NOMO-1 (cell line): Measurements from ENCODE around the gene PRRX2.
A peak's percentile ranks its signal among the peaks of the same experiment; 100 is the strongest.

Source experiments
- DNase-seq, 2 experiments: peaks; one replicate each; lab custom pipeline; 2025; ENCODE audit not compliant: unreplicated experiment in 2 of 2; lab: John Stamatoyannopoulos, UW

The PRRX2 gene

DNA sequence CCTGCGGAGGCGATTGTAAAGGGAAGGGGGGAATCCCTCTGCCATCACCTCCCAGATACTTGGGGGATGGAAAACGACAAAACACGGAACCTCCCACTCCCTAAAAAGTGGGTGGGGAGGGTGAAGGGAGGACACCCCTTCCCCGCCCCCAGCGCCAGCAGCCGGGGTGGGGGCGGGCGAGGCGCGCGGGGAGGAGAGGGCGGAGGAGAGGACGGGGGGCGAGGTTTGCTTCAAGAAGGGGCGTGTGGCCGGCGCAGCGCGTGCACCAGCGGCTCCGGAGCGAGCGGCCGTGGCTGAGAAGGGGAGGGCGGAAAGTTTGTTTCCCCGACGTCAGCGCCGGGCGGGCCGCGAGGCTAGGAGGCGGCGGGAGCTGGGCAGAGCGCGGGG lies at the start of gene PRRX2:
TSS of gene PRRX2 (plus strand) at position 259 of the 387 bp plus-strand sequence. CDS start 221 bp downstream, outside the sequence.
- no peak for DNase-seq

- DNase-seq, result no peak
Observed at GRCh38 chr9:129617167-129617566, 48.3 kb upstream of the PRRX2 start.

DNA sequence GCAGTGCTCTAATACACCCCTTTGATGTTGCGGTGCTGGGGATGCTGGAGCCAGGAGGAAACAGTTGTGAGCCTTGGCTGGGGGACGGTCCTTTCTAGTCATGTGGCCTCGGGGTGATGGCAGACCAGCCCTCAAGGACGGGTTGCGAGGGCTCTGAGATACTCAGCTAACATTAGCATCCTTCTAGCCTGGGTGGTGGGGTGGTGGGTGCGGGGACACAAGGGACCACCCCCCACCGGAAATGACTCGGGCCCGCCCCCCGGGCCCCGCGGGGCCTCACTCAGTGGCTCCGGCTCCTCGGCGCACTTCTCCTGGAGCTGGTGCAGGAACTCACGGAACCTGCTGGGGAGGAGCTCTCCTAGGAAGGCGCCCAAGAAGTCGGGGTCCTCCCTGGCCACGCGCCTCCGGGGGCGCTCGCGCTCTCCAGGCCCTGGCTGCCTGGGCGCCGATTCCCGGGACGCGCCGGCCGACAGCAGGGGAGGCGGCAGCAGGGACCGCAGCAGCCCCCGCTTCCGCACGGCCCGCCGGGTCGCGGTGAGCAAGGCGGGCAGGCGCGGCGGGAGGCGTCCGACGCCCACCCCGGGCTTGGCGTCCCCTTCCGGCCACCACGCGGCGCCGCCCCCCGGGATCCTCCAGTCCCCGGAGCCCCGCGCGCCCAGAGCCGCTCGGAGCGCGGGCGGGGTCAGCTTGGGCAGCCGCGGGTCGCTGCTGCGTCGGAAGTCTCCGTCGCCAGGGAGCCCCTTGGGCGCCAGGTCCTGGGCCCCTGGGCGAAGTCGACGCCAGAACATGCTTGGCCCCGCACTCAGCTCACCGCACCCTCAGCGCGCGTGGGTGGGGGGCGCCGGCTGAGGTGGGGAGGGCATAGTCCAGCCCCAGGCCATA lies 45.4 kb upstream of the PRRX2 start:
- DNase-seq, result peak in 1 of 2 experiments; percentile 14

- no peak for DNase-seq
Observed at GRCh38 chr9:129620669-129621295, 44.7 kb upstream of the PRRX2 start, which contains the start of gene C9orf50. C9orf50 (minus strand) TSS chr9:129621101; CDS start chr9:129620574, 527 bp downstream.

GRCh38 chr9:129623331-129623730 lies 42.1 kb upstream of the PRRX2 start:
- DNase-seq, result peak; percentile 54 to 72

DNA sequence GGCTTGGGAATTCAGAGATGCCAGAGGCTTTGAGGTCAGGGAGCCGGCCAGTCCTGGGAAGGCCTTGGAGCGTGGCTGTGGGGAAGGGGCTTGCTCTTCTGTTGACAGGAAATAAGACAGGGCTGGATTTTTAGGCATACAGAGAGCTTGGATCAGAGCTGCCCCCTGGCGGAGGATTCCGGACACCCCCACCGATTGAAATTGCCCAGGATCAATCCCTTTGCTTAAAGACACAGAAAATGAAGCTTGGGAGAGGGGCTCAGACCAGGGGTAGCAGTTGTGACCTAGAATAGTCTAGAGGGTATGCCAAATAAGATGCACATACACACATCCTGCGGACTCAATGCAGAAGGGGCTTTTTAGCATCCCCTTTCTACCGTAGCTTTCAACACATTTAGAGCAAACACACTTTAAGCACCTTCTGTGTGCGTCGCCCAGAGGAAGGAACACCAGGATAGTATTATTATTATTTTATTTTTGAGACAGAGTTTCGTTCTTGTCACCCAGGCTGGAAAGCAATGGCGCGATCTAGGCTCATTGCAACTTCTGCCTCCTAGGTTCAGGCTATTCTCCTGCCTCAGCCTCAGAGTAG lies 41.2 kb upstream of the PRRX2 start:
- DNase-seq, result peak; percentile 21 to 50

GRCh38 chr9:129624947-129625346 lies 40.5 kb upstream of the PRRX2 start:
- peak; percentile 75 to 91 for DNase-seq

- peak; percentile 71 to 89 for DNase-seq
Observed at GRCh38 chr9:129626079-129626624, 39.3 kb upstream of the PRRX2 start, which contains the start of gene NTMT1. NTMT1 (plus strand) TSS chr9:129626163; CDS start chr9:129632704, 6,541 bp downstream.

DNA sequence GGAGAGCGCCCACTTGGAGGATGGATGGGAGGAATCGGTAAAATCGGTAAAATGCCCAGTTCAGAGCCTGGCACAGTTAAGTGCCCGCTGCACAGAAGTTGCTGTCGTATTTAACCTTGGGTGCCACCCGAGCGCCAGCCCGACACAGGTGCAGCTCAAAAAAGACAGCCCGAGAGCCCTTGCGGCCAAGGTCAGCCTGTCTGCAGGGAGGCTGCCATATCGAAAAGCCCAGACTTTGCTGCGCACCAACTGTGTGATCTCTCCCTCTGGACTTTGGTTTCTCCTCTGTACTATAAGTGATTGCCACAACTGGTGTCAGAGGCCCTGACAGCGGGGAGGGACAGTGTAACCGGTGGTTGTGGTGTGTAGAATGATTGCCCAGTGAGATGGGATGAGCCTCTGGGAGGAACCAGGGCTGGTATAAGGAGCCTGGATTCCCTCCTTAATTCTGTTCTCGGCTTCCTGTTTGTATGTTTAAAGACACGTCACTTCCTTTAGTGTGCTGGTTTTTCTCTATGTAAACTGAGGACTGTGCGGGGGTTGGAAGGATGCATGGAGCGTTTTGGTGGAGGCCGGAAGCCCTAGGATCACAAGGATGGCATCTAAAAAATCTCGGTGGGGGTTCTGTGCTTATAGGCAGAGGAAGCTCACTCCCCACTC lies 38.7 kb upstream of the PRRX2 start:
- peak in 1 of 2 experiments; percentile 55 for DNase-seq

- peak in 1 of 2 experiments; percentile 34 for DNase-seq
Observed at GRCh38 chr9:129627556-129628440, 37.6 kb upstream of the PRRX2 start.

DNA sequence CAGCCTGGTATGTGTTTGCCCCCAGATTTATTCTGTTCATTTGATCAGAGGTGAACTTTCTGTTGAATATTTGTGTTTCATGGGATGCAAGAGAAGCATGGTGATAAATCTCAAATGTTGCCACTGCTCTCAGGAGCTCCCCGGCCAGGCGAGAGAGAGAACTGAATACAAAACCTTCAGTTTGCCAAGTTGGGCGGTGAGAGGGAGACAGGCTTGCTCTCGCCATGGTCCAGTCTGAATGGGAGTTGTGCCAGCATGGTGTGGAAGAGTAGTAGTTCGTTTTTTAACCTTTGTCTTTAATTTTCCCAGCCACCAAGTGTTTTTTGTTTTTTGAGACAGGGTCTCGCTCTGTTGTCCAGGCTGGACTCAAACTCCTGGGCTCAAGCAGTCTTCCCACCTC lies 36.7 kb upstream of the PRRX2 start:
- DNase-seq, result no peak

DNA sequence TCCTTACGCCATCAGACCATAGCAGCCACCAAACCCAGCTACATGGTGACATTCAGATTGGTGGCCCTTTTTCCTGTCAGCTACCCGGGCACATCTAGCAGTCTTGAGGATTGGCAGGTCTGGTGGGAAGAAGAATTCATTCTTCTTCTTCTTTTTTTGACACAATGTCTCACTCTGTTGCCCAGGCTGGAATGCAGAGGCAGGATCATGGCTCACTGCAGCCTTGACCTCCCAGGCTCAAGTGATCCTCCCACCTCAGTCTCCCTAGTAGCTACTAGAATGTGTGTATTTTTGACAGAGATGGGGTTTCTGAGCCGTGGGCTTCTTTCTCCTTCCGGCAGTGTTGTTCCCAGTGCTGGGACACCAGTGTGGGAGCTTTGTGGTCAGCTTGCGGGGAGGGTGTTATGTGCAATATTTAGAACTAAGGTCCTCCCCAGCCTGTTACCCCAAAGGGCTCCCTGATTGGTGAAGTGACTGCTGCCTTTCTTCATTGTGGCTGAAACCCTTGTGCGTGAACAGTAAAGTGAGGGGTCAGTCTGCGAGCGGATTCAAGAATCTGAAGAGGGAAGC lies 36.1 kb upstream of the PRRX2 start:
- no peak for DNase-seq

DNA sequence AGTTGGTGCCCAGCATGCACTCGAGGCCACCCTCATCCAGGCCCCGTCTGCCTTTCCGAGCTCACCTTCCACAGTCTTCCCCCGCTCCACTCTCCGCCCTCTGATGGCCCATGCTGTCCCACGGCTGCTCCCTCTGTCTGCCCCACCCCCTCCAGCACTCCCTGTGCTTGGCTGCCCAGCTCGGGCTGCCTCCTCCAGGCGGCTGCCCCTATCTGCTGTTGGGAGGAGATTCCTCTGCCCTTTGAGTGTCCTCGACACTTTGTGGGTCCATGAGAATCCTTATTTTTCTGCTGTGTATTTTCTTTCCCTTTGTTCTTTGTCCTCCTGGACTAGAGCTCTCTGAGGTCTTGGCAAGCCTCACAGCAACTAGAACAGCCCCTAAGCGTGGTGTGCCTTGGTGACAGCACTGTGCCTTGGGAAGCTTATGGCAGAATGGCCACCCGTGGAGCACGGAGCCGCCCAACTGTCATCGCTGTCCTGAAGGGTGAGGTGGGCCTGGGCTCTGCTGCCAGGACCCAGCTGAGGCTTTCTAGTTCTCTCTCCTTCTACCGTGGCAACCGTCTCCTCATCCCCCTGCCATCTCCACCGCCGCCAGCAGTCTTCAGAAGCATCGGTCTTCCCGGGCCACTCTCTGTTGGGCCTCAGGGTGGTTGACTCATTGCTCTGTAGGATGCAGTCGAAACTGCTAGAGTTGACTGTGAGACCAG lies 34.3 kb upstream of the PRRX2 start:
- no peak for DNase-seq

- no peak for DNase-seq
Observed at GRCh38 chr9:129631674-129632129, 33.7 kb upstream of the PRRX2 start.

- no peak for DNase-seq
Observed at GRCh38 chr9:129632460-129632859, 33.0 kb upstream of the PRRX2 start.

DNA sequence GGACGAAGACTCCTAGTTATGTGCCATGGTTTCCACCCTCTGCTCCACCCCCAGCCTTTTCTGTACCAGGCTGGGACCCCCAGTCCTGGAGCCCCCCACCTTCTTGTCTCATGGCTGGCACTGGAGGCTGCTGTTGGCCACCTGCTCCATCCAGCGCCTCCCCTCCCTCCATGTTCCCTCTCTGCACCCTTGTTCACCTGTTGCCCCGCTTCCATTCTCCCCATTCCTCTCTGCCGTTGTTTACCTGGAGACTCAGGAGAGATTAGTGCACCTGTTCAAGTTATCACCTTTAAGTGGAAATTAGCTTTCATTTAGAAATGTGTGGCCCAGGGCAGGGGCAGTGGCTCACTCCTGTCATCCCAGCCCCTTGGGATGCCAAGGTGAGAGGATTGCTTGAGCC lies 32.2 kb upstream of the PRRX2 start:
- DNase-seq, result no peak

DNA sequence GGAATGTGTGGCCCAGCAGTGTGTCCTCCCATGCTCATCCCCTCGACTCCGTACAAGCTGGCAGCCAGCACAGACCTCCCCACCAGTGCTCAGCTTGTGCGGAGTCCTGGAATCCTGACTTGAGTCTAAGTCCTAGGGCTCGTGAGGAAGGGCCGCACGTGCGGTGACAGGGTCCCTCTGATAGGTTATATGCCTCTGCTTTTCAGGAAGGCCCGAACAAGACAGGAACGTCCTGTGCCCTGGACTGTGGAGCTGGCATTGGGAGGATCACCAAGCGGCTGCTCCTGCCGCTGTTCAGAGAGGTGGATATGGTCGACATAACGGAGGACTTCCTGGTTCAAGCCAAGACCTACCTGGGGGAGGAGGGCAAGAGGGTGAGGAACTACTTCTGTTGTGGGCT lies 31.6 kb upstream of the PRRX2 start:
- DNase-seq, result no peak
